H9 (cell line): ENCODE data around the gene FAT4. TPM values are rescaled to one million over a fixed set of nuclear protein-coding genes. Genes with fewer than 3 reads are reported as not detected.
A peak's percentile ranks its signal among the peaks of the same experiment; 100 is the strongest.

Experiments used
- DNase-seq: peaks from one replicate; pipeline ENCODE4 v3.0.0-alpha.2; 2017
- H2AFZ ChIP-seq: one replicate; pipeline ENCODE4 v1.6.1; 2013; ENCODE audit warnings: mild to moderate bottlenecking, low read length, control low read depth, moderate library complexity
- H2AK5ac ChIP-seq: 2 replicates; pipeline ENCODE4 v1.6.1; 2013; ENCODE audit warnings: low read length, control low read depth, mixed read lengths; ENCODE audit not compliant: insufficient read length
- H2BK120ac ChIP-seq: one replicate; pipeline ENCODE4 v1.6.1; 2013; ENCODE audit warnings: low read depth, mild to moderate bottlenecking, low read length, control low read depth, inconsistent platforms; ENCODE audit not compliant: poor library complexity, severe bottlenecking
- H2BK12ac ChIP-seq: 2 replicates; pipeline ENCODE4 v1.6.1; 2013; ENCODE audit warnings: low read length, control low read depth, mixed read lengths, low read depth; ENCODE audit not compliant: insufficient read length
- H2BK15ac ChIP-seq: 2 replicates; pipeline ENCODE4 v1.6.1; 2013; ENCODE audit warnings: low read depth, low read length, control low read depth
- H2BK20ac ChIP-seq: one replicate; pipeline ENCODE4 v1.6.1; 2013; ENCODE audit warnings: low read depth, mild to moderate bottlenecking, low read length, control low read depth, inconsistent platforms; ENCODE audit not compliant: poor library complexity, severe bottlenecking
- H2BK5ac ChIP-seq: 2 replicates; pipeline ENCODE4 v1.6.1; 2013; ENCODE audit warnings: low read length, control low read depth, mixed read lengths; ENCODE audit not compliant: insufficient read length
- H3K14ac ChIP-seq: 2 replicates; pipeline ENCODE4 v1.6.1; 2013; ENCODE audit warnings: low read length, control low read depth; ENCODE audit not compliant: insufficient read depth
- H3K18ac ChIP-seq: 2 replicates; pipeline ENCODE4 v1.6.1; 2013; ENCODE audit warnings: low read depth, mild to moderate bottlenecking, mixed read lengths, low read length, control low read depth; ENCODE audit not compliant: insufficient read length
- H3K23ac ChIP-seq: 2 replicates; pipeline ENCODE4 v1.6.1; 2013; ENCODE audit warnings: low read length, control low read depth, mixed read lengths, low read depth; ENCODE audit not compliant: insufficient read length
- H3K23me2 ChIP-seq: 2 replicates; pipeline ENCODE4 v1.6.1; 2013; ENCODE audit warnings: low read depth, mild to moderate bottlenecking, mixed read lengths, low read length, control low read depth; ENCODE audit not compliant: insufficient read length, poor library complexity, severe bottlenecking
- H3K27ac ChIP-seq: 2 replicates; pipeline ENCODE4 v1.5.1; 2013; ENCODE audit warnings: low read length, control low read depth, mixed read lengths, low read depth; ENCODE audit not compliant: insufficient read length
- H3K27me3 ChIP-seq: 2 replicates; pipeline ENCODE4 v1.6.1; 2013; ENCODE audit warnings: low read length, control low read depth, inconsistent platforms; ENCODE audit not compliant: insufficient read depth
- H3K4ac ChIP-seq: 2 replicates; pipeline ENCODE4 v1.6.1; 2013; ENCODE audit warnings: low read depth, mild to moderate bottlenecking, control low read depth, inconsistent platforms, low read length, moderate library complexity
- H3K4me1 ChIP-seq: 2 replicates; pipeline ENCODE4 v1.6.1; 2013; ENCODE audit warnings: low read length, control low read depth, inconsistent platforms; ENCODE audit not compliant: insufficient read depth
- H3K4me2 ChIP-seq: 2 replicates; pipeline ENCODE4 v1.6.1; 2013; ENCODE audit warnings: low read length, control low read depth, mixed read lengths; ENCODE audit not compliant: insufficient read length, insufficient read depth
- H3K56ac ChIP-seq: 2 replicates; pipeline ENCODE4 v1.6.1; 2013; ENCODE audit warnings: low read depth, mild to moderate bottlenecking, mixed read lengths, low read length, control low read depth; ENCODE audit not compliant: insufficient read length
- H3K79me1 ChIP-seq: 2 replicates; pipeline ENCODE4 v1.6.1; 2013; ENCODE audit warnings: low read depth, mild to moderate bottlenecking, moderate library complexity, low read length, control low read depth, inconsistent platforms; ENCODE audit not compliant: insufficient read depth, poor library complexity, severe bottlenecking
- H3K79me2 ChIP-seq: 2 replicates; pipeline ENCODE4 v1.6.1; 2013; ENCODE audit warnings: low read length, control low read depth, inconsistent platforms; ENCODE audit not compliant: insufficient read depth
- H3K9ac ChIP-seq: 2 replicates; pipeline ENCODE4 v1.6.1; 2013; ENCODE audit warnings: low read length, control low read depth, mixed read lengths; ENCODE audit not compliant: insufficient read length; ENCODE audit errors: extremely low read depth
- H3K9me3 ChIP-seq: one replicate; pipeline ENCODE4 v1.6.1; 2013; ENCODE audit warnings: low read depth, low read length, inconsistent platforms; ENCODE audit not compliant: control insufficient read depth
- H3T11ph ChIP-seq: one replicate; pipeline ENCODE4 v1.6.1; 2013; ENCODE audit warnings: mild to moderate bottlenecking, low read length, control low read depth, inconsistent platforms
- H4K20me1 ChIP-seq: one replicate; pipeline ENCODE4 v1.6.1; 2013; ENCODE audit not compliant: control insufficient read depth, insufficient read length, insufficient read depth
- H4K5ac ChIP-seq: 2 replicates; pipeline ENCODE4 v1.6.1; 2013; ENCODE audit warnings: low read depth, mild to moderate bottlenecking, mixed read lengths, low read length, control low read depth; ENCODE audit not compliant: insufficient read length
- H4K8ac ChIP-seq: replicated peaks from 2 replicates; pipeline ENCODE4 v1.6.1; 2013; ENCODE audit warnings: low read length, control low read depth, mixed read lengths, low read depth; ENCODE audit not compliant: insufficient read length
- H4K91ac ChIP-seq: 2 replicates; pipeline ENCODE4 v1.6.1; 2013; ENCODE audit warnings: low read depth, mild to moderate bottlenecking, moderate library complexity, mixed read lengths, low read length, control low read depth; ENCODE audit not compliant: insufficient read length
- H3K27ac Mint-ChIP-seq, 3 experiments: 2 replicates in 2 of 3; 3 replicates in 1 of 3; pipeline ENCODE4 v1.8.0; 2020 to 2021; ENCODE audit warnings: mixed read lengths in 3 of 3, mild to moderate bottlenecking in 1 of 3, moderate library complexity in 1 of 3
- H3K27me3 Mint-ChIP-seq: 2 replicates; pipeline ENCODE4 v1.8.0; 2021; ENCODE audit warnings: low read depth, mild to moderate bottlenecking, moderate library complexity, mixed read lengths
- H3K36me3 Mint-ChIP-seq, 3 experiments: 2 replicates in 2 of 3; 3 replicates in 1 of 3; pipeline ENCODE4 v1.8.0; 2020 to 2021; ENCODE audit warnings: low read depth in 3 of 3, mixed read lengths in 3 of 3; ENCODE audit not compliant: insufficient read depth in 1 of 3
- H3K4me1 Mint-ChIP-seq, 2 experiments: 2 replicates each; pipeline ENCODE4 v1.8.0; 2020; ENCODE audit warnings: mixed read lengths in 2 of 2
- H3K4me3 Mint-ChIP-seq, 2 experiments: 2 replicates in 1 of 2; 3 replicates in 1 of 2; pipeline ENCODE4 v1.8.0; 2020 to 2021; ENCODE audit warnings: mild to moderate bottlenecking in 2 of 2, mixed read lengths in 2 of 2, moderate library complexity in 1 of 2
- H3K9me3 Mint-ChIP-seq, 2 experiments: 2 replicates in 1 of 2; 3 replicates in 1 of 2; pipeline ENCODE4 v1.8.0; 2020; ENCODE audit warnings: mild to moderate bottlenecking in 2 of 2, mixed read lengths in 2 of 2, moderate library complexity in 1 of 2
- CTCF ChIP-seq: fragments of 200-600 bp; sonication (generic); conservative IDR thresholded peaks from 3 replicates; pipeline ENCODE4 v1.8.0; 2021; ENCODE audit warnings: antibody characterized with exemption, mild to moderate bottlenecking
- WGBS: extraction: QIAGEN DNeasy Blood & Tissue Kit; methylation state at CpG from one replicate; pipeline ENCODE4 v1.1.7; 2013; ENCODE audit warnings: missing lambda C conversion rate, low lambda C conversion rate, mixed read lengths; ENCODE audit not compliant: insufficient read length; ENCODE audit errors: extremely low coverage; 5-methylcytosine and 5-hydroxymethylcytosine counted together
- total RNA-seq: library from RNA; stranded (reverse); gene quantifications from 2 replicates; pipeline ENCODE4 v1.2.1, GENCODE V29; 2021

Gene FAT4
- total RNA-seq, 1 experiment from 2014 or later: 6.9 TPM

- H4K8ac ChIP-seq: no peak overlapping the region
- H2BK15ac ChIP-seq: no peak overlapping the region
- no peak overlapping the region for H3K27ac ChIP-seq
- H2BK120ac ChIP-seq: no peak overlapping the region
- H2BK12ac ChIP-seq: no peak overlapping the region
- no peak overlapping the region for H2BK20ac ChIP-seq
- no peak overlapping the region for H3K4ac ChIP-seq
- Mint-ChIP-seq H3K9me3 (no peaks in the 10 kb centered on the region; a peak in 1 of 5 replicates), H3K36me3 (no peaks in the 10 kb centered on the region), H3K27ac (no peak overlapping the region), H3K4me1 (peaks cover 8 to 10% of the 10 kb centered on the region in 2 experiments), H3K27me3 (no peaks in the 10 kb centered on the region), H3K4me3 (no peak overlapping the region)
- H3K27me3 ChIP-seq: no peaks in the 10 kb centered on the region
- H2BK5ac ChIP-seq: no peak overlapping the region
- no peak overlapping the region for H3K9ac ChIP-seq
- peak; percentile 85 for TF ChIP-seq CTCF
- H2AK5ac ChIP-seq: no peak overlapping the region
- no peak overlapping the region for H4K91ac ChIP-seq
- WGBS: no CpG with 5 or more reads among the region's 4 CpGs
- no peaks in the 10 kb centered on the region for H4K20me1 ChIP-seq
- H3K9me3 ChIP-seq: no peaks in the 10 kb centered on the region
- DNase-seq: no peak
- H3K79me1 ChIP-seq: no peaks in the 10 kb centered on the region
- H3K4me1 ChIP-seq: no peaks in the 10 kb centered on the region
- H3T11ph ChIP-seq: no peak overlapping the region
- H3K14ac ChIP-seq: no peak overlapping the region
- H4K5ac ChIP-seq: no peak overlapping the region
- H3K79me2 ChIP-seq: no peaks in the 10 kb centered on the region
- no peaks in the 10 kb centered on the region for H3K23me2 ChIP-seq
- no peak overlapping the region for H3K4me2 ChIP-seq
- H3K23ac ChIP-seq: no peak overlapping the region
- no peak overlapping the region for H3K56ac ChIP-seq
- H2AFZ ChIP-seq: no peak overlapping the region
- no peak overlapping the region for H3K18ac ChIP-seq
Observed at GRCh38 chr4:125283707-125284279, 31.0 kb upstream of the FAT4 start.
